HG02610 (cell line): ENCODE results near the gene METTL24.

ENCODE experiments used
- ATAC-seq: cut with Tn5 transposase; IDR thresholded peaks from one replicate; pipeline ENCODE4 v1.9.1; 2021; ENCODE audit warnings: mild to moderate bottlenecking, moderate library complexity; ENCODE audit not compliant: unreplicated experiment

METTL24 gene, protein sequence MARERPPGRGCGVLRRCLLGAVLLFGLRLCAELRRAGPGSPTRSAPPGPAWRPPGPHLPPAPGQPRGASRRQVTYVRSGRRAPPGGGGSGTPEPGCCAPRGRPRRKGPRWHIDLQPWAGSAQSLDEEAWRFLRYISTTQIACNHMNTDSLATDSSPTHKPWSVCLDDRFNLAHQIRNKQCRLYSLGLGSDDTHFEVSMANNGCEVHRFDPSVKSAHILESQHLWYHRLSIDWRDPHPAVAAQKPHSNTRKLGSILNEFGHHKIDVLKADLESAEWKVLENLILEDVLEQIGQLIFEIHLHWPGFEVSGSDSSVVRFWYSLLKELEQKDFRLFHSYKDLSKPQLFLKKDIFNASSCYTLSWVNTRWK

DNA sequence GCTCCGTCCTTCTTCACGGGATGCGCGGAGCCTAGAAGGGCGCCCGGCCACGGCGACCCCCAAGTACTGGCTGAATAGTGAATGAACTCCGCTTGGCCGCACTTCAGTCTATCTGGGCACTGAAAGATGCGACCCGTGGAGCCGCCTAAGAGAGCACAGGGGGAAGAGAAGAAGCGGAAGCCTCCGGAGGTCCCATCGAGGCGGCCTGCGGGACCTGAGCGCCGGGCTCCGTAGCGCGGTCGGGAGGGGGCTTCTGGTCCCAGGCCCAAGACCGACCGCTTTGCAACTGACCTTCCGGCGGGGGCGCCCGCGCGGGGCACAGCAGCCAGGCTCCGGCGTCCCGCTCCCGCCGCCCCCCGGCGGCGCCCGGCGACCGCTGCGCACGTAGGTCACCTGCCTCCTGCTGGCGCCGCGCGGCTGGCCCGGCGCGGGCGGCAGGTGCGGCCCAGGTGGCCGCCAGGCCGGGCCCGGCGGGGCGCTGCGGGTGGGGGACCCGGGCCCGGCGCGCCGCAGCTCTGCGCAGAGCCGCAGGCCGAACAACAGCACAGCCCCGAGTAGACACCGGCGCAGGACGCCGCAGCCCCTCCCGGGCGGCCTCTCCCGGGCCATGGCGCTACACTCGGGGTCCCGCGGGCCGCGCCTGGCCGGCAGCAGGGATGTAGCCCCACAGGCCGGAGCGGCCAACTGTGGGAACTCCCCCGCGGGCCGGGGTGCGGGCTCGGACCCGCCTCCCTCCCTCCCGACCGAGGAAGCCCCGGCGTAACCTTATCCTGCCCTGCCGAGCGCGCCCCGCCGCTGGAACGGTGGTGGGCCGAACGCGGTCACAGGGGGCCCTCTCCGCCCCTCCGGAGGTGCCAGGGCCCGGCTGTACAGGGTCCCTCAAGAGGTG lies at the start of gene METTL24:
METTL24 (minus strand) TSS at position 686 of the 889 bp plus-strand sequence; CDS start at position 609, 77 bp downstream.
- no peak for ATAC-seq

DNA sequence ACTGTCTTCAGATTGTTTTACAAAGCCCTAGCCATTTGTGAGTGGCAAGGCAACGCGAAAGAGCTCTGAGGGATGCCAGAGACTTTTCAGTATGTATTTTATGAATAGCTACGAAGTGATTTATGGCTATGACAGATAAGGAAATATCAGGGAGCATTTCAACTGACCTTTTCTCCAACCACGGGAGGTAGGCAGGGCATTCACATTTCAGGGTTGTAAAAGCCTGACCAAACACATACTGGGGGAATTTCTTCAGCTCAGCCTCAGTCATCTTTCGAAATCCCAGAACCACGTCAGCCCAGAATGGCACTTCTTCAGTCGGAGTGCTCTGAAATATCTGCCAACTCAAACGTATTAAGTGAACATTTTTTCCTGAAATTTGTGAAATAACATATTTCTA lies 46.5 kb upstream of the METTL24 start:
- ATAC-seq: no peak

DNA sequence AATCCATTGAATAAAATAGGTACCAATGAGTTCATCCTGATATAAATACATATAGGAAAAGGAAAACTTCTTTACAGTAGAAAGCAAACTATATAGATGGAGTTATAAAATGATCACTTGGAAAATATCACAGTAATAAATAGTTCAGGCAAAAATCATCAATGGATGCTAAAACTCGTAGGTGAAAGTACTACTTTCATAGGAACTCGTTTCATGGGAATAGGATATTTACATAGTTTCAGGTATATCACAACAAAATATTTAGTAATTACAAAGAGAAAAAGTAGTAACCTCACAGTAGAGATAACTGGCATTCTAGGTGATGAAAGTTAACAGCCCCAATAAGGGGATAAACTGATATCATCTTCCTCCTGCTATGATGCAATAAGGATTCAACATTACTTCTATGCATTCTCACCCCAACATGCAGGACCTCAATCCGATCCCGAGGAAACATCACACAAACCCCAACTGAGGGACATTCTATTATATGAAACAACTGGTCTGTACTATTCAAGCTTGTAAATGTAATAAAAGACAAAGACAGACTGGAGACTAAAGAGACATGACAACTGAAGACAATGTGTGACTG lies 43.5 kb upstream of the METTL24 start:
- no peak for ATAC-seq

DNA sequence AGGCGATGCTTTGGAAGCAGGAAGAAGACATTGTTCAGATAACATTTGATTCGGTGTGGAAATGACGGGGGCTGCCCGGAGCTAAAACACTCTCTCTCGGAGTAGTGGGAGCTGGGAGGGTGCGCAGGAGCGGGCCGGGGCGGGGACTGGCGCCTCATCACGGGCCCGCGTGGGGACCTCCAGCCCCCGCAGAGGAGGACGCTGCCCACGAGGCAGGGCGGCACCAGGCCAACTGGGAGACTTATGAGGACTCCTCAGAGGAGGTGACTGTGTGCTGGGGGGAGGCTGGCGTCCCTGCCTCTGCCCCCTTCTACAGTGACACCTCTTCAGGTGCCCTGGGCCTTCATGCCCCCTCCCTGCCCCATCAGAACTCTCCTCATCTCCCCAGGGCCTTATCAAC lies 42.1 kb upstream of the METTL24 start:
- no peak for ATAC-seq

DNA sequence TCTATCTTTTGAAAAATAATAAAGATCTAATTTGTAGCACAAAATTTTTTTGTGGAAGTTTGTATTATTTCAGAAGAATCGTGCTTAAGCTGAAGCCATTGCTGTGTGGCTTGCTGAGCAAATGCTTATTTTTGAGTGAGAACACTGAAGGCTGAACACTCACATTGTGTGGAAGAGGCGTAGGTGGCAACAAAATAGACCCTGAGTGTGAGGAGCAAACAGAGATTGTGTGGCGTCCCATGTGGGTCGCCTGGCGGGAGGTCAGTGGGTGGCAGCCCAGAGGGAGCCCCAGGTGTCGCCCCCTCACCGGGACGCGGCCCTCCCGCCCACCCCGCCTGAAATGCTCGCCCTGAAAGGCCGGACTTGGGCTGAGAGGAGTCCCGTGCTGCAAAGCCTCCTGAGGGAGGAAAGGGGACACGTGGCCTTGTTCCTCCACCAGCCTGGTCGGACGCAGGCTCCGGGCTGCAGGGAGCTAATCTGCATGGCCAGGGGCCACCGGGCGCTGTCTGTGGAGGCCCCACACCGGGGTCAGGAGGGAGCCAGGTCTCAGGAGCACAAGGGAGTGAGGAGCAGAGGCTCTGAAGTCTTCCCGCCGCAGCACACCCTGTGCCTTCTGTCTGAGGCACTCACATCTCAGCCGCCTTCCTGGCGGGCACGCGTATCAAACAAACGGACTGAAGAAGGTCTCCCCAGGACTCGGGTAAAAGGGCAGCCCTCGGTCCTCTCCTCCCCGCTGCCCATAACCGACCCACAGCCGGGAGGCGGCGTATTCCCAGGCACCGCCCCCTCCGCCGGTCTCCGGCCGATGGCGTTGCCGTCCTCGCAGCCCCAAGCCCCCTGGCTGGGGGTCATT lies 41.3 kb upstream of the METTL24 start:
- ATAC-seq: no peak

DNA sequence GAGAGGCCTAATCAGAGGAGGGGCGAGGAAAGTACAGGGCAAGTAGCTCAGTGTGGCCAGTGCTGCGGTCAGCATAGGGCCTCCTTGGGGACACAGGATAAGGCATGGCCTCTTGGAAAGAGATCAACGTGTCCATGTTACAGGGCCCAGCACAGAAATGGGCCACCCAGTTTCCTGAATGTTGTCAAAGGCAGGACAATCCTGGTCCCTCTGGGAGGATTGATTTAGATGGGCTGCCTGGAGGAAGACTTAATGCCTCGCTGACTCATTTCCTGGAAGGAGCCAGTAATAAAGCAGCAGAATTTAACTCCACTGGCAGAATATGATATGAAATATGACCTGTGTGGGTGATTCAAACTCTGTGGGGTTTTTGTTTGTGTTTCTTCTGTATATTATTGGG lies 40.6 kb upstream of the METTL24 start:
- ATAC-seq: no peak

DNA sequence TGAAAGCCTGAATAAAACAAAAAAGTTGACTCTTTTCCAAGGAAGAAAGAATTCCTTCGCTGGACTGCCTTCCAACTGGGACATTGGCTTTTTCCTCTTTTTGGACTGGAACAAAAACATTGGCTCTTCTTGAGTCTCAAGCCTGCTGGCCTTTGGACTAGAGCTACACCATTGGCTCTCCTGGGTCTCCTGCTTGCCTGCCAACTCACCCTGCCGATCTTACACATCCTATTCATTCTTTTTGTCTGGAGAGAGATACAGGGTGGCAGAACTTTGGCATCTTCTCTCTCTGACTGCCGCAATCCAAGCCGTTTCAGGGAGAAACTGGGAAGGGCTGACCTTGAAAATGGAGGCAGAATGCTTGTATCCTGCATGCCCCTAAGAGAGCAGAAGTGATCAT lies 37.1 kb upstream of the METTL24 start:
- ATAC-seq: no peak

DNA sequence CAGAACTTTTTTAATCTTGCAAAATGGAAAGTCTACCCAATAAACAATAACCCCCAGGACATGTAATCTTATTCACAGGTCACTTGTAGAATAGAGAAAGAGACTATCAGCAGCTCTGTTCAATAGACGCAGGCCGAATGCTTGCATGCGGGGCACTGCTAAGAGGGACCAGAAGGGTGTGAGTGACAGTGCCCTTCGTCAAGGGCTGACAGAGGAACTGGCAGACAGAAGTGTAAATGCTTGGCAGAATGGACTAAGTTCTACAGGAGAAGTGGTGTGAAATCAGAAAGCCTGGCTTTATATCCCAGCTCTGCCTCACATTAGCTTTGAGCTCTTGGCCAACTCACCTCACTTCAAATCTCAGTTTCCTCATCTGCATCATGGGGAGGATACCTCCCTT lies 36.3 kb upstream of the METTL24 start:
- no peak for ATAC-seq

DNA sequence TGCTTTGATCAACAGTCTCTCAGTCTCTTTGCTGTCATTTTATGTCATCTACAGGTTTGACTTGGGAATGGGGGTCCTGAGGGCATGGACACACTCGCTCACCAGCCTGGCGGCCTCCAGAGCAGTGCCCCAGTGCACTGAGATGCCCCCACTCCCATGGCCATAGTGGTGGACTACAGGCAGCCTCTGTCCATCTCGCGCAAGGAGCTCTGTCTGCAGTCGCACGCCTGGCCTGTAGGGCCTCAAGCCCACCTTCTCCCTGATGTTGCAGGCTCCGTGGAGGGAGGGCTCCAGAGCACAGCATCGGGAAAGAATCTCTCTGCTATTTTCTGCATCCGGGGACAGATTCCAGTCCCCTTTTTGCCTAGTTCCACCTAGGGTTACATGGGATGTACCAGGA lies 34.6 kb upstream of the METTL24 start:
- ATAC-seq: no peak

DNA sequence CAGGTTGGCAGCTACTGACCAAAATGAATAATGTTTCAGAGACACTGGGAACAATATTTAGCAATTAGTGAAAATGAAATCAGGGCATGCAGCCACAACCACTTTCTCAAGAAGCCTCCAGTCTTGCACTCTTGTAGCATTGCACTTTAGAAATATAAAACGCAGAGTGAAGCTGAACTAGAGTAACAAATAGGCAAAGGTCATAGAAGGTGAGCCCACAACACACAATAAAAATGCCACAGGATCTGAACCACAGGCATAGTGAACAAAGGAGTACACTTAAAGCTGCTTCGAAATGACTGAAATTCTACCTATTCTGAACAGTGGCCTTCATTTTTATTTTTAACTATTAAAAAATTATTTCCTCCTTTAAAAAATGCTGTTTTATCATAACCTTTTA lies 32.3 kb upstream of the METTL24 start:
- no peak for ATAC-seq

DNA sequence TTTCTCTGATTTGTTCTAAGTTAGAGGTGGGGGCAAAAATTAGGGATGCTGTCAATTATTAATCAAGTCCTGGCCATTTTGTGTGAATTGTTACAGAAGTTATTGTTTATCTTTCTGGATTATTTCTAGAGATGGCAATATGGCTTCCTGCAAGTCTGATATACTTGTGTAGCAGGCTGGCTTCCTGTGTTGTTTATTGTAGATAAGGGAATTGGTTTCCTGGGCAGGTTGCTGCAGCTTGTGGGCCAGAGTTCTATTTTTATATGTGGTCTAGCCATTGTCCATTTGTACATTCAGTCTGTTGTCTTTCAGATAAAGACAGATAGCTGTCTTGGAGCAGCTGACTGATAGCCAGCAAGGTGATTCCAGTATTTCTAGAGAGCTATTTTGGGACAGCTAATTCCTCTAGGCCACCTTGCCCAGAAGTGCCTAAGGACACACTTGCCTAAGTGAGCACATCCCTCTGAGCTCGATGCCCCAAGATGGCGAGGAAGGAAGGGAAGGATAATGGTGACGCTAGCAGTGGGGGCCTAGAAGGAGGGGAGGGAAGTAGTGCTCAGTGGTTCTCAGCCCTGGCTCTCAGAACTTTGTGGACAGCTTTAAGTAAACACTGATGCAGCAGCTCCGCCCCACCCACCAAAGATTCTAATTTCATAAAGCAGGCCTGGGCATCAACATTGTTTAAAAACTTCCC lies 31.7 kb upstream of the METTL24 start:
- ATAC-seq: no peak

DNA sequence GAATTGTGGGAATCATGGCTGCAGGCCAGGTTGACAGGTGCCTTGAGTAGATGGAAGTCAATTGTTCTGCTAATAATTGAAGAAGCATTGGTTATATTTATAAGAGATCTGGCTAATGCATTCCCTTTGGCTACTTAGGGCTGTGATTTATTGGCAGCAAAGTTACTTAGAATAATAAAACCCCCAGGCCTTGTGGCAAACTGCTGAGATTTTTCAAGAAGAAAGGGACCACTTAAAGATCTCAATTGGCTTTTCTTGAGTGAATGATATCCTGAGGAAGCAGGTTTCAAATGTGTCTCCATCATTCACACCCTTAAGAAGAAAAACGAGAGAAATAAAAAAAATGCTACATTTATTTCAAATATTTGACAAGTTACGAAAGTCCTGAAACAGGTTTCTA lies 29.8 kb upstream of the METTL24 start:
- no peak for ATAC-seq

DNA sequence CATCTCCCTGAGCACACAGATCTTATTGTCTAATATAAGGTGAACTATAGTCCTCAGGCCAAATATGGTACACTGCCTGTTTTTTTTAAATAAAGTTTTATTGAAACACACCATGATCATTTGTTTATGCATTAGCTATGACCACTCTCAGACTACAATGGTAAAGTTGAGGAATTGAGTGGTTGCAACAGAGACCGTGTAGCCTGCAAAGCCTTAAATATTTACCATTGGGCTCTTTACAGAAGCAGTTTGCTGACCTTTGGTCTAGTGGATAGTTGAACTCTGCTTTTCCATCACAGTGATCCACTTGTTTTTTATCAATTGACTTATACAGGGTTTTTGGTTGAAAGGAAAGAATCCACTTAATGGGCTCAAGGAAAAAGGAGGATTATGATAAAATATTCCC lies 27.3 kb upstream of the METTL24 start:
- ATAC-seq: no peak

DNA sequence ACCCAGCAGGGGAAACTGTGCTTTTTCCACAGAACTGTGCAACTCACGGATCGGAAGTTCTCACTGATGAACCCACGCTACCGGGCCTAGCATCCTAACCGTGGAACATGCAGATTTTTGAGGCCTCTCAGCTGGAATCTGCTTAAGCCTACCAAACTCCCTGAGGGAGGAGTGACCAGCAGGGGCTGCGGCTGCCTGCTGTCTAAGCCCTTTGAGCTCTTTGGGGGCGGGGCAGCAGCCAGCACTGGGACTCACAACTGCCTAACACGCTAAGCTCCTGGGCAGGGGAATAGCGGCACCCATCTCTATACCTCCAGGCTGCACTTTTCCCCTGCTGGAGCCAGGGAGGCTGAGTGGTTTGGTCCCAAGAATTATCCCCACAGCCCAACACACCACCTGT lies 20.4 kb upstream of the METTL24 start:
- ATAC-seq: no peak

DNA sequence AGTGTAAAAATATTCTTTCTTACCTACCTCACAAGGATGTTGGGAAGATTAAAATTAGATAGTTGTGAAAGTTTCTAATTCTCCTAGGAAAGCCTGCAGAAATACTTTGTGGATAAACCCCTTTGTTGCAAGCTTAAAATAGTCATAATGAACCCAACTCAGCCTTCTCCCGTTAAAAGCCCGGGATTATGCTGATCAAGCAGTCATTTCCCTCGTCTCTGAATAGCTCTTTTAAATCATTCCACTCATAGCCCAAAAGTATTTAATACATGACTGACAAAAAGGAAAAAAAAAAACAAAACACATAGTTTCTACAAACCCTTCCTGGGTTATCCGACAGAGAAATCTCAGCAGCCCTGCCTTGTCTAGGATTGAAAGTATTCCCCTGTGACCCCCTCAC lies 10.9 kb upstream of the METTL24 start:
- ATAC-seq: no peak

DNA sequence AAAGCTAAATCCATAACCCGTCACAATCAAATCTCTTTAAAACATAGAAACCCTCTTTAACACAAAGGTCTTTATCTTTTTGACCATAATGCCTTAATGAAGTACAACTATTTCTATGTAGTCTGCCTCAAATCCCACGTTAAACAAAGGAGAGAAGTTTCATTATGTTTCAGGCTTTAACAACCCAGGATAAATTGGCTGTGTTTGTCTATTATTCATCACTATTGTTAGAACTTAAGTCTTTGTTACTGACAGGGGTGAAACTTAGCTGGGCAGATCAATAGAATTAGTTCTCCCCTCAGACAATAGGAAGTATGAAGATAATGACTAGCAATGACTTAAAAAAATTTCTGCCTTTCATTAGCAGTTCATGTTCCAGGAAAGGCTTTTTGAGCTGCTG lies 10.1 kb upstream of the METTL24 start:
- ATAC-seq: no peak

DNA sequence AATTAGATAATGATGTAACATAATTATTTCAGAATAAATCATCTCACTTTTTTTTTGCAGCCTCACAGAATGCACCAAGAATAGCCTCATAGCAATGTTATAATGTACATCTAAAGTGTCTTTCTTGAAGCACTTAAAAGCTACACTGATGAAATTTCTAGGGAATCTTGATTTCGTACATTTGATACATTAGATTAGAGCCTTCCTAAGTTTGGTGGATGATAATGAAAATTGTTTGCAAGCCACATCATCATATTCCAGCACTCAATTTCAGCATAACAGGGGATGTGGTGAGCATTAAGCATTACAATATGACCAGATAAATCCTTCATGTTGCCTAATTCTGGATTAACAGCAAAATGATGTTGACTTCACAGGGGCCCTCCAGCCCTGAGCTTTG lies 9.7 kb upstream of the METTL24 start:
- ATAC-seq: no peak

DNA sequence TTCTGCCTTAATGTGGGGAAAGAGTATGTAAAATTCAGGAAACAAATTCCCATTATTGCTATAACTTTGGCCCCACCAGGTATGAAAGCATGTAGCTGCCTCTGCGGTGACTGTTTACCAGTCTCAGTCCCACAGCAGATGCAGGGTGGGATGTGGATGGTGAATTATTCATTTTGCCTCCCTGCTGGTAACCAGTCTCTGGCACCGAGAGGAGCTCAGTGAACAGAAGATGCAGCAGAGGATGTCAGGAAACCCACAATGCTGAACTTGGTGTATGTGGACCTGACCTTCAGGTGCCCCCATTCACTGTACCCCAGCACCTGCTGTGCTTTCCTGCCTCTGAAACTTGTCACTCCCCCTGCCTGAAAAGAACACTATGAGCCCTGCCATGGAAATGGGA lies 8.8 kb upstream of the METTL24 start:
- ATAC-seq: no peak

DNA sequence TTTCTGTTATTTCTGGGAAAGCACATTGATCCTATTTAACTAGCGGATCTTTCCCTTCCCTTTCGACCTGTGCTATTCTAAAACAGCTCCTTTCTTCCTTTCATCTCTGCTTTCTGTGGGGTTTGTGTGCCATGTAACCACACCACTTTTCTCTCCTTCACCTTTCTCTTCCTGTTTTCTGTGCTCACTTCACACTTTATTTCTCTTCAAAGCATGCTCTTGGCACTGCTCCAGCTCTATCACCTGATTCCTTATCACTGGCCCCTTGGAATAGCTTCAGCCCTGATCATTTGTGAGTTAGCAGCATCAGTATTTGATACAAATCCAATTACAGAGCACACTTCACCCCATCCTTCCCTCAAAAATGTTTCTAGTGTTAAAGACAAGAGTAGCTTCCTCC lies 8.1 kb upstream of the METTL24 start:
- ATAC-seq: no peak

DNA sequence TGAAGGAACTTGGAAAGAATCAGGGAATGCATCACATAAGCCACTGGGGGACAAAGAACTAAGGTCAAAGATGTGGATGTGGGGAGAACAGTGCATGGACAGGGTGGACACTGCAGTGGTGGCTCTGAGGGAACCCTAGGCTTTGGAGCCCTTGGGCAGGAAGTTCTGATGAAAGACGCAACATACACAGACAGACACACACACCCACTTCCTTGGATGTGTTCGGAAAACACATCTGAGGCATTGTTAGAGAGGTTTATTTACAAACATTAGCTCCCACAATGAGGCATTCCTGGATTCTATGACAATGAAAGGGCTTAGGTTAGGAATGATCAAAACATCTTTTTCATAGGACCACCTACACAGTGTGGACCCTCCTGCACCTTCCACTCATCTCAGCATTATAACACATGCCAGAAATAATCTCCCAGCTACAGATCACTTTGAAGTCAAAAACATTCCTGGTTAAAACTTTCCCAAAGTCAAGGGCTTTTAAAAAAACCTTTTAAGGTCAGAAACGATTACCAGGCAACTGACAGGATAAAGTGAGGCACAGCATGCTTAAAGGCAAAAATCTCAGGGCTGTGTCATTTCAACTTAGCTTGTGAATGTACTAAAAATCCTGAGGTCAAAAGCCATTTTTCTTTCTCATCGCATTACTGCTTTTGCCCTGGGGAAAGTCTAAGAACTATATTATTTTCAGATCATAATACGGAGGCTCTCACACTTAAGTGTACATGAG lies 6.4 kb upstream of the METTL24 start:
- no peak for ATAC-seq
